Sigmoid colon (tissue), 3 donors: Measurements from ENCODE around the gene PRUNE2.

Experiments
- POLR2A ChIP-seq, 2 donors: fragments of 450-650 bp; IDR thresholded peaks; one replicate each; pipeline ENCODE4 v1.6.1; 2016; ENCODE audit warnings: antibody characterized with exemption in 2 of 2, mild to moderate bottlenecking in 2 of 2, moderate library complexity in 2 of 2
- TF ChIP-seq, protein P1 (sequence below), 4 experiments: fragments of 450-650 bp in 3 of 4; fragments of 200-600 bp in 1 of 4; IDR thresholded peaks; one replicate each; pipeline ENCODE4 v1.5.1; 2016 to 2019; ENCODE audit warnings: antibody characterized with exemption in 4 of 4, mild to moderate bottlenecking in 3 of 4, moderate library complexity in 2 of 4

DNA sequence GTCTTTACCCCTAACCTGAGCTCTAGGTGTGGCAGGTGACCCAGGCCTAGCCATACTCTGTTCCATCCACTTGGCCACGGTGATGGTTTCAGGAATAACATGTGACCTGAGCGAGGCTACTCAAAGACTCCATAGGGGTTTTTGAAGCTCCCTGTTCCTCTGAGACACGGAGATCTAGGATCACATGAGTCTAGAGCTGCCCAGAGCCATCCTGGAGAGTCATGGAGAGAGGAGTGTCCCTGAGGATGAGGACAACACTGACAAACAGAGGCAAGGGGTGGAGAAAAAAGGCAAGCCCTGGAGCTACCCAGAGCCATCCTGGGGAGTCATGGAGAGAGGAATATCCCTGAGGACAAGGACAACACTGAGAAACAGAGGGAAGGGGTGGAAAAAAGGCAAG is 171.2 kb downstream of the PRUNE2 start:
- TF ChIP-seq, protein P1, sequence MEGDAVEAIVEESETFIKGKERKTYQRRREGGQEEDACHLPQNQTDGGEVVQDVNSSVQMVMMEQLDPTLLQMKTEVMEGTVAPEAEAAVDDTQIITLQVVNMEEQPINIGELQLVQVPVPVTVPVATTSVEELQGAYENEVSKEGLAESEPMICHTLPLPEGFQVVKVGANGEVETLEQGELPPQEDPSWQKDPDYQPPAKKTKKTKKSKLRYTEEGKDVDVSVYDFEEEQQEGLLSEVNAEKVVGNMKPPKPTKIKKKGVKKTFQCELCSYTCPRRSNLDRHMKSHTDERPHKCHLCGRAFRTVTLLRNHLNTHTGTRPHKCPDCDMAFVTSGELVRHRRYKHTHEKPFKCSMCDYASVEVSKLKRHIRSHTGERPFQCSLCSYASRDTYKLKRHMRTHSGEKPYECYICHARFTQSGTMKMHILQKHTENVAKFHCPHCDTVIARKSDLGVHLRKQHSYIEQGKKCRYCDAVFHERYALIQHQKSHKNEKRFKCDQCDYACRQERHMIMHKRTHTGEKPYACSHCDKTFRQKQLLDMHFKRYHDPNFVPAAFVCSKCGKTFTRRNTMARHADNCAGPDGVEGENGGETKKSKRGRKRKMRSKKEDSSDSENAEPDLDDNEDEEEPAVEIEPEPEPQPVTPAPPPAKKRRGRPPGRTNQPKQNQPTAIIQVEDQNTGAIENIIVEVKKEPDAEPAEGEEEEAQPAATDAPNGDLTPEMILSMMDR (IDR thresholded peaks at IDR 0.05) = no peak
- TF ChIP-seq POLR2A (IDR thresholded peaks at IDR 0.05) = no peak
